ENCODE measurements around the gene ZBTB33.

DNA sequence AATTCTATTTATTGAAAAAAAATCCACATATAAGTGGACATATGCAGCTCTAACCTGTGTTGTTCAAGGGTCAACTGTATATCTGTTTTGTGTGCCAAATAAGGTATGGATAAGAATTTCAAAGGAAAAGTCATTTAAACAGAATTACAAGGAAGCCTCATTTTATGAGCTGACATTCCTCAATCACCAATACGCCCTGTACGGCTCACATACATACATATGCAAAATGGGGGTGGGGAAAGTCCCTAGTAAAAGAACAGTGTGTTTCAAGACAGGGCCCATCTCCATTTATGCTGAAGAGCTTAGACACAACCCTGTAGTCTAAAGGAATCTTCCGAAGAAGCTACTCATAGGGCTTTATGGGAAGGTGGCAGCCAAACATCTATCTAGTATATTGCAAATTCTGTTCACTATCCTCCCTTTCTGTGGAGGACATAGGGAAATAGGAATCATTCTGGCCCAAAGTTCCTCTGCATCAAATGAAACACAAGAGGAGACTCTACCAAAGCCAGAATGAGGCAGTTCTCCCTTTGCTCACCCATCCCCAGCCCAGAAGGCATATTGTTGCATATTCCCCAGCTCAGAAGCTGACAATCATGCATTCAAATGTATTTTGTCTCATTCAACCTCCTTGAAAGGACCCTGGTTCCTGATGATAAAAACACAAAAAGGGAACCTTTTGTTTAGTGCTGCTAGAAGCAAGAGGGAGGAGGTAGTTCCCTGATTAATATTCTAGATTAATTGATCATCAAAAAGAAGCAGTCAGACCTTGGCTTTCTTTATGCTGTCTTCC is 13.7 kb upstream of the ZBTB33 start:
- TF ChIP-seq CTCF (IDR thresholded peaks at IDR 0.05; ENCODE audit: poor library complexity, severe bottlenecking), result no peak
- TF ChIP-seq POLR2AphosphoS5 (IDR thresholded peaks at IDR 0.05), result no peak
